Activated naive CD4-positive, alpha-beta T cell treated with anti-CD3 and anti-CD28 coated beads, Interleukin-2, amount 50 U/mL, for 72 hours (primary cell): ENCODE data around the gene SLC6A8. TPM values are rescaled to one million over a fixed set of nuclear protein-coding genes. Genes with fewer than 3 reads are reported as not detected.
"Not testable (repeated sequence)": the region's sequence is repeated elsewhere in the genome, so short reads cannot be mapped to it uniquely, and the experiment has no call there.

Experiments
- ATAC-seq, 2 donors: fragments of 150-1000 bp; cut with Tn5 transposase; 2 replicates each; pipeline ENCODE4 v1.10.0; 2021; ENCODE audit warnings: mild to moderate bottlenecking in 2 of 2, moderate library complexity in 2 of 2
- DNase-seq, 2 donors: peaks; one replicate each; pipeline ENCODE4 v3.0.0; 2021 to 2022; ENCODE audit warnings: low spot score in 2 of 2
- H3K27ac Mint-ChIP-seq, 2 donors: one replicate each; pipeline ENCODE4 v1.8.0; 2022; ENCODE audit warnings: mild to moderate bottlenecking in 2 of 2, mixed read lengths in 2 of 2
- H3K36me3 Mint-ChIP-seq, 2 donors: one replicate each; pipeline ENCODE4 v1.8.0; 2022; ENCODE audit warnings: mixed read lengths in 2 of 2
- H3K9me3 Mint-ChIP-seq, 2 donors: one replicate each; pipeline ENCODE4 v1.8.0; 2022; ENCODE audit warnings: mixed read lengths in 2 of 2
- total RNA-seq, 2 donors: library from RNA; stranded (reverse); gene quantifications; one replicate each; pipeline ENCODE4 v1.2.3, GENCODE V29; 2022

The SLC6A8 gene
- total RNA-seq, 2 donors from 2014 or later = 0.16 to 2.2 TPM

- DNase-seq, H3K9me3 Mint-ChIP-seq, ATAC-seq, H3K36me3 Mint-ChIP-seq: not testable (repeated sequence)
- peak overlapping the region in 1 of 2 donors; percentile 79 for H3K27ac Mint-ChIP-seq
Observed at GRCh38 chrX:153696986-153697722, 9.4 kb downstream of the SLC6A8 start.

DNA sequence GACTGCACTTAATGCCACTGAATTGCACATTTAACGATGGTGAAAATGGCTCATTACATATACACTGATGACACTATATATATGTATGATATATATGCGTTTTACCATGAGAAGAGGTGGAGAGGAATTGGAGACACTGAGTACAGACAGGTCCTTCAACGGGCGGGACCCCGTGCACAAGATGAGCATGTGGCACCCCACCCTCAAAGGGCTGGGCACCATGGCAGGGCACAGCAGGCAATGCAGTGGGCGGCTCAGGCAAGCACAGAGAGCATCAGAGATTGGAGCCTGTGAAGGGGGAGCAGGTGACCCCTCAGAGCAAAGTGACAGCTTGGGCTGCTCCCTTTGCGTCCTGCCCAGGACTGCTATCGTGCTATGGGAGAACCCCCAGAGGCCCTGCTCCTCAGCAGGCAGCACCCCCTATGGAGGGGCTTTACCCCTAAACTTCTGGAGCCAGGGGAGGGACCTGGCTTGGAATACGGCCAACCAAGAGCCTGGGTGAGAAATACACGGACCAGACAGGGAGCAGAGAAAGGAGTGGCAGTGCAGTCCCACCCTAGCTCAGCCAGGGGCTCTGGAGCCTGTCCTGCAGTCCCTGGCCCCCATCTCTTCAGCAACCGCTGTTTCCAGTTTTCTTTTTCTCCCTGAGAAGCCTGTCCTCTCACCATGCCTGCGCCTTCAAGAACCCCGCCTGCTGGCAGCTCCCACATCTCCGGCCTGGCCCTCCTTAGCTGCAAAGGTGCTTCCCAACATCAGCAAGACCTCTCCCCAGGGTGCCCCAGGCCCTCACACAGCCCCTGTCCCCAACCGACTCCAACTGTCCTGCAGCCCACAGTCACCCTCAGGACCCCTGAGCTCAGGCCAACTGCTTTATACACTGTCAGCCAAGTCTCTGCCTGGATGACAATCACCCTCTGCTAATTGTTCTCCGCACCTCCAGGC lies 10.5 kb downstream of the SLC6A8 start:
- peak overlapping the region in 1 of 2 donors; percentile 11 for H3K27ac Mint-ChIP-seq
- ATAC-seq = no peak
- no peak for DNase-seq

GRCh38 chrX:153699210-153699783 lies 11.6 kb downstream of the SLC6A8 start:
- ATAC-seq, H3K9me3 Mint-ChIP-seq: not testable (repeated sequence)

More for the DNA sequence above, 10.5 kb downstream of the SLC6A8 start:
- no peaks in the 10 kb centered on the region for H3K9me3 Mint-ChIP-seq
- H3K36me3 Mint-ChIP-seq = no peaks in the 10 kb centered on the region

DNA sequence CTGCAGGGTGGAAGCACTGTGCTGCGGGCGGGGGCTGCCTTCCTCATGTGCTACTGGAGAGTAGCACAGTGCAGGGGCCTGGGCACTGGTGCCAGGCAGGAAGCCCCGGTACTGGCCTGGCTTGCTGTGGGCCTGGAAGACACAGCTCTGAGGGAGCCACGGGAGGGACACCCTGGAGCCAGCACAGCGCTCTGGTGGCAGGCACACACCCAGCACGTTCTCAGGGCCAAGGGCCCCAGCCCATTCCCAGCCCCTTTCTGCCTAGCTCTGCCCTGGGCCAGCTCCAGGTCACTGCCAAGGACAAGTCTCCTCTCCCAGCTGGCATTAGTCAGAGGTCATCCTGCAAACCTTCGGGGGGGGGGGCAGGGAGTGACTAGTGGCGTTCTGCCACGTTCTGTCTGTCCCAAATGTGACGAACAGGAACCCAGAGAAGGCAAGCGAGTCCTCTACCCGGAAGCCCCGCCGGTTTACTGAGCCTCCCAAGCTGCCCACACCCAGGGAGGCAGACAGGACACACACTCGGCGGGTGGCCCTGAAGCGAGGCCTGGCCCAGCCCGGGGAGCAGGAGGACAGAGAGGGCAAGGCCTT lies 12.2 kb downstream of the SLC6A8 start:
- DNase-seq, ATAC-seq, H3K36me3 Mint-ChIP-seq, H3K27ac Mint-ChIP-seq, H3K9me3 Mint-ChIP-seq: not testable (repeated sequence)

More at GRCh38 chrX:153699210-153699783, 11.6 kb downstream of the SLC6A8 start:
- not testable (repeated sequence) for H3K36me3 Mint-ChIP-seq, H3K27ac Mint-ChIP-seq, DNase-seq

- Mint-ChIP-seq H3K9me3 (no peaks in the 10 kb centered on the region), H3K27ac (peak overlapping the region in 1 of 2 donors; percentile 29), H3K36me3 (no peaks in the 10 kb centered on the region)
- DNase-seq = no peak
- ATAC-seq = no peak
Observed at GRCh38 chrX:153700376-153700945, 12.7 kb downstream of the SLC6A8 start.

GRCh38 chrX:153700967-153701366 lies 13.2 kb downstream of the SLC6A8 start:
- Mint-ChIP-seq H3K36me3 (no peaks in the 10 kb centered on the region), H3K9me3 (no peaks in the 10 kb centered on the region), H3K27ac (no peak overlapping the region)
- no peak for DNase-seq
- ATAC-seq = no peak

DNA sequence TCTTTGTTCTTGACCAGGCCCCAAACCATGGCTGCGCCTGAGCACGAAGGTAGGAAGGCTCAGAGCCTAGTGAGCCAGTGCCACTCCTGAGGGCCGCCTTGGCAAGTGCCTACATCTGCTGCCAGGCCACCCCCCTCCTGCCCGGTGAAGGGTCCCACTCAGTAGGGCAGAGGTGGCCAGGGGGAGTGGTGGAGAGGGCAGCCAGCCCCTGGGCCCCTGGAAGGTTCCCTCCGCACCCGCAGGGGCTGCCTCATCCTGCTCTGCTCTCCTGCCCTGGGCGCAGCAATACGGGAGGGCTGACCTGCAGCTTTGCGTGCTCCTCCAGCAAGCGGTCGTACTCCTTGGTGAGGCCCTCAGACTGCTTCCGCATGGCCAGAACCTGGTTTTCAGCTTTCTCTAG lies 14.0 kb downstream of the SLC6A8 start:
- no peak for ATAC-seq
- DNase-seq = no peak
- no peak overlapping the region for H3K27ac Mint-ChIP-seq
- no peaks in the 10 kb centered on the region for H3K9me3 Mint-ChIP-seq
- no peaks in the 10 kb centered on the region for H3K36me3 Mint-ChIP-seq

GRCh38 chrX:153702336-153703035 lies 14.8 kb downstream of the SLC6A8 start:
- DNase-seq (no peak), ATAC-seq (no peak)
- Mint-ChIP-seq H3K27ac (no peak overlapping the region), H3K9me3 (no peaks in the 10 kb centered on the region), H3K36me3 (no peaks in the 10 kb centered on the region)

- no peak overlapping the region for H3K27ac Mint-ChIP-seq
- DNase-seq (no peak), ATAC-seq (no peak)
- no peaks in the 10 kb centered on the region for H3K9me3 Mint-ChIP-seq
- no peaks in the 10 kb centered on the region for H3K36me3 Mint-ChIP-seq
Observed at GRCh38 chrX:153703036-153703370, 15.3 kb downstream of the SLC6A8 start.

DNA sequence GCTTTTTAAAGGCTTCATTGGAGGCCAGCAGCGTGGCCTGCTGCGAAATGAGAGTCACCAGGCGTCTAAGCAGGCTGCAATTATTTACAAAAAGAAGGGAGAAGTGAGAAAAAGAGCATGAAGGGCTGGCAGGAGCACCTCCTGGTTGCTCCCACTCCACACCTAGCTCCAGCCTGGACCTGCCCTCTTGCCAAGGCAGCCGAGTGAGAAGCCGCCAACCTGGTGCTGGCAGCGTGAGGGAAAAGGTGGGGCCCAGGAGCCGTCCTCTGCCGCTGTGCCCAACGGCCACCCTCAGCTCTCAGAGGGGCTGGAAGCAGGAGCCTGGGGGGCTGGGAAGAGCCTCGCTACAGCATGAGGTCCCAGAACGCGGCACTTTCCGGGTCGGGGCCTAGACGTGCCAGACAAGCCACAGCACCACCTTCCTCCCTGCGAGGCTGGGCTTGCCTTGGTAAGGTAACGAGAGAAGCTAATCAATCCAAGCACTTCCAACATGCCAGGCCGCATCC lies 16.3 kb downstream of the SLC6A8 start:
- H3K27ac Mint-ChIP-seq = no peak overlapping the region
- no peak for ATAC-seq
- DNase-seq = no peak
- no peaks in the 10 kb centered on the region for H3K36me3 Mint-ChIP-seq
- H3K9me3 Mint-ChIP-seq = no peaks in the 10 kb centered on the region

DNA sequence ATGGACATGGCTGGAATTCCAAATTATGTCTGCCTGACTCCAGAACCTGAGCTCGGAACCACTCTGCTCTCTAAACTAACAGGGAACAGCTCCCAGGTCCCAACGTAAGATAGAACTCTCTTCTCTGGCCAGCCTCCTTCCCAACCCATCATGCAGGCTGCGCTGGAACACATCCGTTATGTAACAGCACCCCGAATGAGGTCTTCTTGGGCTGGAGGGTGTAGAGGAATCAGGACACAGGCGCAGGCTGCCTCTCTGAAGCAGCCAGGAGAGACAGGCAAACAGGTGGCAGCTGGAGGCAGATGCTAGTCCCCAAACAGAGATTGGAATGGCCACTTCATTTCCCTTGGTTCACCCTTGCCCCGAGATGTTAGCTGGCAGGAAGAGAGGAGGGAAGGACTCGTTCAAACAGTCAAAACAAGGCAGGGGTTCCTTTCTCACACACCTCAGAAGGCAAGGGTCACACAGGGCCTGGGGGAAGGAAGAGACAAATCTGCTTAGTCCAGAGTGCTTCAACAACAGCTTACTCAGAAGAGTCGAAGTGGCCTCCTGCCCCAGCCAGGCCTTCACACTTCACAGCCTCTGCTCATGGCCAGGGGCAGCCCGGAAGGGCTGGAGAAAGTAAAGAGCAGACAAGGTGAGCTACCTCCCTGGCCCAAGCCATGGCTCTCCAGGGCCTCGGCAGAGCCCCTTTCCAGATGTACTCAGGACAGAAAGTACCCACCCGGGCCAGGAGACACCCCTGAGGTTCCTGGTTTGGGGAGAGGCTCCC lies 17.1 kb downstream of the SLC6A8 start:
- H3K27ac Mint-ChIP-seq, ATAC-seq, H3K9me3 Mint-ChIP-seq, DNase-seq, H3K36me3 Mint-ChIP-seq: not testable (repeated sequence)

- H3K36me3 Mint-ChIP-seq, ATAC-seq, DNase-seq, H3K9me3 Mint-ChIP-seq: not testable (repeated sequence)
- H3K27ac Mint-ChIP-seq = peak overlapping the region; percentile 55 to 77
Observed at GRCh38 chrX:153705403-153706060, 17.8 kb downstream of the SLC6A8 start.

DNA sequence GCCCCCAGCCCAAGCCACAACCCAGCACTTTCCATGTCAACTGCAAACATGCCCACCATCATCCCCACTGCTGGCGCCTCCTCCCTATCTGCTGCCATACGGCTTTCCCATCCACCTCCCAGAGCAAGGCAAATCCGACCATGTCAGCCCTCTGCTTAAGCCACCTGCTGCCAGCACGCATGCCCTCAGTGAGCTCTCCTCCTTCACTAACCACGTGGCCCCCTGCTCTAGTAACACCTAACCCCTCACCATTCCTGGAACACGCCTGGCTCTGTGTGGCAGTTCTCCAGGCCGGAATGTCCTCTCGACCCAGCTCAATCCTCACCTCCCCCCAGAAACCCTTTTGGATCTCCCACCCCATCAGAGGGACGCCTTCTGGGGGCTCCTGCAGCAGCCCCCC lies 19.1 kb downstream of the SLC6A8 start:
- Mint-ChIP-seq H3K27ac (peak overlapping the region; percentile 77 to 90), H3K36me3 (no peaks in the 10 kb centered on the region), H3K9me3 (no peaks in the 10 kb centered on the region)
- no peak for ATAC-seq
- no peak for DNase-seq

- DNase-seq (no peak), ATAC-seq (no peak)
- no peaks in the 10 kb centered on the region for H3K9me3 Mint-ChIP-seq
- H3K27ac Mint-ChIP-seq = peak overlapping the region in 1 of 2 donors; percentile 68
- no peaks in the 10 kb centered on the region for H3K36me3 Mint-ChIP-seq
Observed at GRCh38 chrX:153707406-153707805, 19.7 kb downstream of the SLC6A8 start.

GRCh38 chrX:153708415-153708814 lies 20.7 kb downstream of the SLC6A8 start:
- Mint-ChIP-seq H3K27ac (peak overlapping the region in 1 of 2 donors; percentile 68), H3K9me3 (no peaks in the 10 kb centered on the region), H3K36me3 (no peaks in the 10 kb centered on the region)
- peak in 1 of 2 donors; percentile 45 for DNase-seq
- ATAC-seq = peak; percentile 80 to 89
